Measurements from ENCODE around the gene ASTL. TPM values are rescaled to one million over a fixed set of nuclear protein-coding genes. Genes with fewer than 3 reads are reported as not detected.

The ASTL gene
- total RNA-seq, 1 donor, result 6.5 TPM

- H3K27me3 ChIP-seq (ENCODE audit: insufficient read depth, low read length), result no peaks in the 10 kb centered on the region
- H3K9me3 ChIP-seq (ENCODE audit: low read depth, low read length), result no peaks in the 10 kb centered on the region
- H3K4me1 ChIP-seq (ENCODE audit: insufficient read depth, low read length), result peaks cover under 1% of the 10 kb centered on the region
- H3K4me3 ChIP-seq (ENCODE audit: low read length), result no peak overlapping the region
These were observed 40.1 kb downstream of the ASTL start for GRCh38 chr2:96097951-96098823.

GRCh38 chr2:96097441-96097840 is 40.9 kb downstream of the ASTL start:
- Histone ChIP-seq H3K4me1 (ENCODE audit: insufficient read depth, low read length) (peaks cover 5% of the 10 kb centered on the region), H3K27me3 (ENCODE audit: insufficient read depth, low read length) (no peaks in the 10 kb centered on the region), H3K9me3 (ENCODE audit: low read depth, low read length) (no peaks in the 10 kb centered on the region), H3K4me3 (ENCODE audit: low read length) (no peak overlapping the region)

GRCh38 chr2:96095116-96095636 is 43.1 kb downstream of the ASTL start:
- Histone ChIP-seq H3K27me3 (ENCODE audit: insufficient read depth, low read length) (no peaks in the 10 kb centered on the region), H3K4me3 (ENCODE audit: low read length) (no peak overlapping the region), H3K4me1 (ENCODE audit: insufficient read depth, low read length) (peaks cover 5% of the 10 kb centered on the region), H3K9me3 (ENCODE audit: low read depth, low read length) (no peaks in the 10 kb centered on the region)

DNA sequence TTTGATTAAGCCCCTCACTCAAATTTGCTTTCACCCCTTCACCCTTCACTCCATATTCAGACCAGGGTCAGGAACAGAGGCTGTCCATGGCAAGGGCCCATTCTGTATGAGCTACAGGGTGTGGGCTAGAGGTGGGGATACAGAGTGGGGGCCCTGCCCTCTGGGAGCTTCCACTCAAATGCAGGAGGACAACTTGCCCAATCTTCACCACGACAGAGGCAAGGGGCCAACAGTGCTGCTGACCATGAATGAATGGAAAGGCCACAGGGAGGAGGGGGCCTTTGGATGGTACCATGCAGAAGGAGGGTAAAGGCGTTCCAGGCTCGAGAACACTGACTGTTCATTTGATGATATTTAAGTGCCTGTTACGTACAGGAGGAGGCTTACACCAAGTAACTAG is 44.8 kb downstream of the ASTL start:
- Histone ChIP-seq H3K9me3 (ENCODE audit: low read depth, low read length) (no peaks in the 10 kb centered on the region), H3K4me1 (ENCODE audit: insufficient read depth, low read length) (peaks cover 5% of the 10 kb centered on the region), H3K27me3 (ENCODE audit: insufficient read depth, low read length) (no peaks in the 10 kb centered on the region), H3K4me3 (ENCODE audit: low read length) (no peak overlapping the region)

DNA sequence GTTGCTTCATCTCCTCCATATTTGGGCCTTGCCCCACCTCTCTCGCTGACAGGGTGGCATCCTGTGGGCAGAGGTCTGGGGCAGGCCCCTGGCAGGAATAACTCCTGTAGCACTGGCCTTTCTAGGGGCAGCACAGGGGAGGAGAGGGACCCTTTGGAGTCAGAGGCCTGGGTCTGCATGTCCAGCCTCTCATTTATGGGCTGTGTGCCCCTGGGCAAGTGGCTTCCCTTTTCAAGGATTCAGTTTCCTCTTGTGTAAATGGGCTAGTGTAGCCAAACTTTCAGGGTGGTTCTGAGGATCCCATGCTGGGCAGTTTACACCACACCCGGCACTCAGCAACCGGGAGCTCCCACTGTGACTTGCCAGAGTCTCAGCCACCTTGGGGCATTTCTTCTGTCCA is 45.4 kb downstream of the ASTL start:
- H3K9me3 ChIP-seq (ENCODE audit: low read depth, low read length), result no peaks in the 10 kb centered on the region
- no peaks in the 10 kb centered on the region for H3K27me3 ChIP-seq (ENCODE audit: insufficient read depth, low read length)
- no peak overlapping the region for H3K4me3 ChIP-seq (ENCODE audit: low read length)
- peaks cover 5% of the 10 kb centered on the region for H3K4me1 ChIP-seq (ENCODE audit: insufficient read depth, low read length)

DNA sequence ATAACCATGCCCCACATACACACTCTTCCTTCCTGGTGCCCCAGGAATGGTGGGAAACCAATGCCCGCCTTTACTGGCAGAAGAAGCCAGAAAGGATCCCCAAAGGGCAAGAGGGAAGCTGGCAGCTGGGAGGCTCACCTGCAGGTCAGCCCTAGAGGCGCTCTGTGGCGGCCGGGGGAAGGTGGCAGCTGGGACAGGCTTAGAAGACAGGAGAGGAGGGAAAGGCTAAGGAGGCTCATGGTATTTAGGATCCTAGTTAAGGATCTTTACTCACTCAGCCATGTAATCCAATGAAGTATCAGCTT is 45.8 kb downstream of the ASTL start:
- Histone ChIP-seq H3K27me3 (ENCODE audit: insufficient read depth, low read length) (no peaks in the 10 kb centered on the region), H3K9me3 (ENCODE audit: low read depth, low read length) (no peaks in the 10 kb centered on the region), H3K4me1 (ENCODE audit: insufficient read depth, low read length) (peaks cover 5% of the 10 kb centered on the region), H3K4me3 (ENCODE audit: low read length) (no peak overlapping the region)

GRCh38 chr2:96091711-96092572 is 46.4 kb downstream of the ASTL start:
- H3K4me3 ChIP-seq (ENCODE audit: low read length), result no peak overlapping the region
- H3K27me3 ChIP-seq (ENCODE audit: insufficient read depth, low read length), result no peaks in the 10 kb centered on the region
- H3K4me1 ChIP-seq (ENCODE audit: insufficient read depth, low read length), result peaks cover 5% of the 10 kb centered on the region
- no peaks in the 10 kb centered on the region for H3K9me3 ChIP-seq (ENCODE audit: low read depth, low read length)

DNA sequence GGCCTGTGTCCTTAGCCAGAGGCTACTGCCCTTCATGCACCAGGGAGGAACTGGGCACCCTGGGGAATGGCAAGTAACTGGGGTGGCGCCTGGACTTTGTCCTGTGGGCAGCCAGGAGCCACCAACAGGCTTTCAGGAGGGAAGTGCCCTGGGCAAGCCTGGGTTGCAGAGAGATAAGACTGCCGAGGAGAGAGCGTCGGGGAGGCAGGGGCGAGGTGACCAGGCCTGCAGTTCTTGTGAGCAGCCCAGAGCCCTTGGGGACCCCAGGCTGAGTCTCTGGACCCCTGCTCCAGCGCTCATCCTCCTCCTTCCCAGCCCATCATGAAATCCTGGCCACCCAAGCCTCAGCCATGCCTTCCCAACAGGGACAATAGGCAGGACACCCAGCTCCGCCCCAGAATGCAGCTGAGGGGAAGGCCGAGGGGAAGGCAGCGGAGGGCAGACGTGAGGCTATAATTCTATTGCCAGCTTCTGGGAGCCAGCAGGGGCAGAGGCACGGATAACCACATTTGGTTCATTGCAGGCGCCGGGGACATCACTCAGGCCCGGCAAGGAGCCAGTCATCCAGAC is 47.1 kb downstream of the ASTL start:
- Histone ChIP-seq H3K9me3 (ENCODE audit: low read depth, low read length) (no peaks in the 10 kb centered on the region), H3K4me1 (ENCODE audit: insufficient read depth, low read length) (peaks cover 5% of the 10 kb centered on the region), H3K4me3 (ENCODE audit: low read length) (no peak overlapping the region), H3K27me3 (ENCODE audit: insufficient read depth, low read length) (no peaks in the 10 kb centered on the region)

DNA sequence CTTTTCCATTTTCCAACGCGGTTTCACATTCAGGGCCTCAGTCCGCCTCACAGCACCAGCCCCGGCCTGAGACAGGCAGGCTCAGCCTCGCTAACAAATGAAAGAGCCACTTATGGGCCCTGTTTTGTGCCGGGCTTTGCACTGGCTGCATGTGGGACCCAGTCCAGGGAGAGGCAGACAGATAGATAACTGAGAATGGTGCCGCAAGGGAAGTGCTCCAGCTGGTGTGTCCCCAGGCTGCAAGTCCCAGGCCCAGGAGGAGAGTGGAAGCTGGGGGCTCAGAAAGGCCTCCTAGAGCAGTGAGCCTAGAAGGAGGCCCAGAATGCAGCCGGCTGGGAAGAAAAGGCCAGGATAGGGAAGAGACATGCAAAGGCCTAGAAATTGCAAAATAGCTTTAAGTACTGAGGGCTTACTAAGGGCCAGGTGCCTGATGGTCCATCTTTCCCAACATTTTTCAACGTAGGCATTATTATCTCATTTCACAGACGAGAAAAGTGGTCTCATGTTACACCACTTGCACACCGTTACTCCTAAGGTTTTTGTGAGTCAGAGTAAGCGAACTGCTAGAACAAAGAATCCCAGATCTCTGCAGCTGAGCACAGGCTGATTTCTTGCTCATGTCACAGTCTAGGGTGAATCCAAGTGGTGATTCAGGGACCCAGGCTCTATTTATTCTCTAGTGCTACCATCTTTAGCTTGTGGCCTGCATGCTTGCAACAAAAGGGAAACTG is 47.9 kb downstream of the ASTL start:
- Histone ChIP-seq H3K27me3 (ENCODE audit: insufficient read depth, low read length) (no peaks in the 10 kb centered on the region), H3K9me3 (ENCODE audit: low read depth, low read length) (no peaks in the 10 kb centered on the region), H3K4me1 (ENCODE audit: insufficient read depth, low read length) (peaks cover 5% of the 10 kb centered on the region), H3K4me3 (ENCODE audit: low read length) (no peak overlapping the region)

DNA sequence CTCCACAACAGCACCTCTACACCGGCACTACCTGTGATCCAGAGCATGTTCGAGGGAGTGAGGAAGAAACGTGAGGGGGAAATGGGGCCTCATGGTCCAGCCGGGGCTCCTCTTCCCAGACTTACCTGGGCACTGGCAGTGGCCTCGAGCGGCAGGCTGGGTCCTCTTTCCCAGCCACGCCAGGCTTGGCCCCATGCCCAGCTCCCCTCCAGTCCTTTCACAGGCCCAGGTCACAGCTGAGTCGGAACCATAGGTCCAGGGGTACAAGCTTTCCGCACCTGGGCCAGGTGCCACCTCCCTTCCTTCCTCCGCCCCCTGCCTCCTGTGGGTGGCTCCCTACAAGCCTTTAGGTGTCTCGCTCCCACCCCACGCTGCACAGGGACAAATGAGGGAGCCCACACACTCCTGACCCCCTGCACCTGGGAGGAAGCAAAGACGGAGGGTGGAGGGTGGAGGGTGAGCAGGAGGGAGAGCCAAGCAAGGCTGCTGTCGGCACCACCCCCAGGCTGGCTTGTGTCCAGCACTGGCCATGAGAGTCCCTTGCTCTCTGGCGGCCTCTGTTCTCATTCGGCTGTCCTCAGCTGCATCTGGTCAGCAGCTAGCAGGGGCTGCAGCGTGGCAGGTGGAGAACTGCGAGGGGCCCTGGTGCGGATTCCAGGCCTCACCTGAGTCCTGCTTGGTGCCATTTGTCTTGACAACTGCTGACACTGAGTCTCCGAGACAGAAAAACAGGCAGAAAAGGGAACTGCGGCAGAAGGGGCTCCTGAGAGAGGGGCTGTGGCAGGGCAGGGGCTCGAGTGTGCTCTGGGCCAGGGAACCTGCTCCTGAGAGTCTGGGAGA is 48.7 kb downstream of the ASTL start:
- Histone ChIP-seq H3K27me3 (ENCODE audit: insufficient read depth, low read length) (no peaks in the 10 kb centered on the region), H3K4me1 (ENCODE audit: insufficient read depth, low read length) (peaks cover 5% of the 10 kb centered on the region), H3K4me3 (ENCODE audit: low read length) (no peak overlapping the region), H3K9me3 (ENCODE audit: low read depth, low read length) (no peaks in the 10 kb centered on the region)

- Histone ChIP-seq H3K4me1 (ENCODE audit: insufficient read depth, low read length) (peaks cover 5% of the 10 kb centered on the region), H3K27me3 (ENCODE audit: insufficient read depth, low read length) (no peaks in the 10 kb centered on the region), H3K9me3 (ENCODE audit: low read depth, low read length) (no peaks in the 10 kb centered on the region), H3K4me3 (ENCODE audit: low read length) (no peak overlapping the region)
These were observed 49.7 kb downstream of the ASTL start for GRCh38 chr2:96088340-96089335.

DNA sequence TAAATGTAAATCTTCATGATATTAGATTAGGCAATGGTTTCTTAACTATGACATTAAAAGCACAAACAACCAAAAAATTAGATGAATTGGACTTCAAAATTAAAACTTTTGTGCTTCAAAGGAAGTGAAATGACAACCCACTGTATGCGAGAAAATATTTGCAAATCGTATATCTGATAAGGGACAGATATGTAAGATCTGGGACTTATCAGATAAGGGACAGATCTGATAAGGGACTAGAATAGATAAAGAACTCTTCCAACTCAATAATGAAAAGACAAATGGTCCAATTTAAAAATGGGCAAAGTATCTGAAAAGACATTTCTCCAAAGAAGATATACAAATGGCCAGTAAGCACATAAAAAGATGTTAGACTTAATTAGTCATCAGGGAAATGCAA is 51.2 kb downstream of the ASTL start:
- no peaks in the 10 kb centered on the region for H3K27me3 ChIP-seq (ENCODE audit: insufficient read depth, low read length)
- H3K4me3 ChIP-seq (ENCODE audit: low read length), result no peak overlapping the region
- no peaks in the 10 kb centered on the region for H3K4me1 ChIP-seq (ENCODE audit: insufficient read depth, low read length)
- no peaks in the 10 kb centered on the region for H3K9me3 ChIP-seq (ENCODE audit: low read depth, low read length)

Data from mononuclear cell (primary cell).